ENCODE measurements around the gene SDC1.

- TF ChIP-seq CTCF (IDR thresholded peaks at IDR 0.05; ENCODE audit: borderline replicate concordance, extremely low read depth, low read length, poor library complexity, severe bottlenecking), result no peak
- no peak for TF ChIP-seq EZH2 (IDR thresholded peaks at IDR 0.05; ENCODE audit: borderline replicate concordance, low read depth, low read length, severe bottlenecking)
Measured at GRCh38 chr2:20173064-20173463, 51.9 kb downstream of the SDC1 start.
